SK-N-SH (cell line): ENCODE data around the gene CNBD2. TPM values are rescaled to one million over a fixed set of nuclear protein-coding genes. Genes with fewer than 3 reads are reported as not detected.
A peak's percentile ranks its signal among the peaks of the same experiment; 100 is the strongest.

Source experiments
- CTCF ChIA-PET: fragments of 300-600, 350-600 bp; formaldehyde crosslinking; extraction: SDS; loops from one replicate; lab custom pipeline; 2021; lab: Yijun Ruan, JAX
- POLR2A ChIA-PET: fragments of 350-600 bp; sonication (Branson Sonifier 250); formaldehyde crosslinking; extraction: SDS; loops from one replicate; lab custom pipeline; 2020; ENCODE audit warnings: antibody characterized with exemption, inconsistent platforms; lab: Yijun Ruan, JAX
- DNase-seq: peaks from one replicate; pipeline ENCODE4 v3.0.0; 2012
- H2AFZ ChIP-seq: fragments of 200-600 bp; sonication (generic); 2 replicates; pipeline ENCODE4 v1.8.1; 2016; ENCODE audit warnings: antibody characterized with exemption, mild to moderate bottlenecking, low read depth
- H3F3A ChIP-seq: fragments of 200-600 bp; sonication (generic); replicated peaks from 2 replicates; pipeline ENCODE3; 2016; ENCODE audit warnings: antibody characterized with exemption, mild to moderate bottlenecking; ENCODE audit not compliant: insufficient read depth
- H3K27ac ChIP-seq, 2 experiments: fragments of 200-500 bp in 1 of 2; fragments of 200-600 bp in 1 of 2; sonication (Bioruptor generic) in 1 of 2; sonication (generic), shearing (Covaris generic) in 1 of 2; 2 replicates each; pipeline versions ENCODE4 v1.5.1 to v1.6.1; 2014 to 2016; ENCODE audit warnings: low read depth in 2 of 2, inconsistent platforms in 1 of 2, low read length in 1 of 2, mild to moderate bottlenecking in 1 of 2, mixed read lengths in 1 of 2
- H3K27me3 ChIP-seq: fragments of 200-600 bp; sonication (generic), shearing (Covaris generic); 2 replicates; pipeline ENCODE4 v1.6.1; 2016; ENCODE audit warnings: mixed run types; ENCODE audit not compliant: insufficient read depth
- H3K36me3 ChIP-seq, 2 experiments: fragments of 200-500 bp in 1 of 2; fragments of 200-600 bp in 1 of 2; sonication (Bioruptor generic) in 1 of 2; sonication (generic) in 1 of 2; replicated peaks in 1 of 2; 2 replicates each; pipeline versions ENCODE3 to v1.5.1; 2014 to 2016; ENCODE audit warnings: low read length in 1 of 2, mild to moderate bottlenecking in 1 of 2; ENCODE audit not compliant: insufficient read depth in 2 of 2, control insufficient read depth in 1 of 2
- H3K4me1 ChIP-seq, 2 experiments: fragments of 200-500 bp in 1 of 2; fragments of 200-600 bp in 1 of 2; sonication (Bioruptor generic) in 1 of 2; sonication (generic), shearing (Covaris generic) in 1 of 2; 2 replicates each; pipeline versions ENCODE4 v1.5.1 to v1.6.1; 2014 to 2016; ENCODE audit warnings: low read depth in 1 of 2, low read length in 1 of 2, mixed run types in 1 of 2; ENCODE audit not compliant: insufficient read depth in 2 of 2, control insufficient read depth in 1 of 2
- H3K4me2 ChIP-seq: fragments of 200-600 bp; sonication (generic), shearing (Covaris generic); 2 replicates; pipeline ENCODE4 v1.6.1; 2017; ENCODE audit warnings: mixed run types
- H3K4me3 ChIP-seq, 2 experiments: fragments of 200-500 bp in 1 of 2; fragments of 200-600 bp in 1 of 2; sonication (Bioruptor generic) in 1 of 2; sonication (generic), shearing (Covaris generic) in 1 of 2; 2 replicates each; pipeline versions ENCODE4 v1.5.1 to v1.8.1; 2014 to 2016; ENCODE audit warnings: low read depth in 2 of 2, inconsistent platforms in 1 of 2, low read length in 1 of 2, mild to moderate bottlenecking in 1 of 2, mixed read lengths in 1 of 2, moderate library complexity in 1 of 2
- H3K79me2 ChIP-seq: fragments of 200-600 bp; sonication (generic); 2 replicates; pipeline ENCODE4 v1.8.1; 2017; ENCODE audit warnings: mild to moderate bottlenecking; ENCODE audit not compliant: insufficient read depth
- H3K9ac ChIP-seq: fragments of 200-600 bp; sonication (generic); 2 replicates; pipeline ENCODE4 v1.6.1; 2017; ENCODE audit warnings: mixed run types
- H3K9me2 ChIP-seq: fragments of 200-600 bp; sonication (generic); 2 replicates; pipeline ENCODE4 v1.6.1; 2017; ENCODE audit warnings: mixed run types
- H3K9me3 ChIP-seq: fragments of 200-600 bp; sonication (generic); 2 replicates; pipeline ENCODE4 v1.6.1; 2017; ENCODE audit warnings: mixed run types, mild to moderate bottlenecking, moderate library complexity
- H4K20me1 ChIP-seq: fragments of 200-600 bp; sonication (generic); 2 replicates; pipeline ENCODE4 v1.6.1; 2017; ENCODE audit warnings: mild to moderate bottlenecking, mixed run types; ENCODE audit not compliant: insufficient read depth
- CHD2 ChIP-seq: fragments of 150-350 bp; IDR thresholded peaks from 2 replicates; pipeline ENCODE4 v1.6.1; 2018; ENCODE audit warnings: low read length; ENCODE audit not compliant: partially characterized antibody
- CTCF ChIP-seq: fragments of 200-600 bp; sonication (generic); IDR thresholded peaks from 2 replicates; pipeline ENCODE4 v1.6.1; 2017; ENCODE audit warnings: antibody characterized with exemption, mild to moderate bottlenecking, moderate library complexity
- MEF2A ChIP-seq: IDR thresholded peaks from 2 replicates; pipeline ENCODE4 v1.4.0; 2012; ENCODE audit warnings: low read depth, borderline replicate concordance
- RAD21 ChIP-seq: IDR thresholded peaks from 2 replicates; pipeline ENCODE4 v1.6.1; 2012; ENCODE audit warnings: mild to moderate bottlenecking, low read length
- SMC3 ChIP-seq: IDR thresholded peaks from 2 replicates; pipeline ENCODE4 v1.6.1; 2012; ENCODE audit warnings: low read depth, low read length, improper control_type of control experiment
- TAF1 ChIP-seq: IDR thresholded peaks from 2 replicates; pipeline ENCODE4 v1.6.1; 2012; ENCODE audit warnings: low read depth, mild to moderate bottlenecking, low read length, moderate library complexity, borderline replicate concordance
- TEAD4 ChIP-seq: IDR thresholded peaks from 2 replicates; pipeline ENCODE4 v1.4.0; 2012; ENCODE audit warnings: mild to moderate bottlenecking, borderline replicate concordance; ENCODE audit not compliant: insufficient read depth
- WGBS: methylation state at CpG from one replicate; pipeline ENCODE4 v1.1.6; 2017; ENCODE audit warnings: low lambda C conversion rate; 5-methylcytosine and 5-hydroxymethylcytosine counted together
- polyA plus RNA-seq, 3 experiments: library from polyadenylated mRNA; depleted of rRNA; stranded (reverse); fragments of >200 nt; gene quantifications; 2 replicates each; pipeline ENCODE4 v1.2.3, GENCODE V29; 2012
- TF ChIP-seq, protein P1 (sequence below): IDR thresholded peaks from 2 replicates; pipeline ENCODE4 v1.4.0; 2012; ENCODE audit warnings: low read depth, borderline replicate concordance

The CNBD2 gene
- polyA plus RNA-seq, 1 of the 3 experiments (the other 2 are of a cell fraction) = 5.6 TPM

- TF ChIP-seq, protein P1, sequence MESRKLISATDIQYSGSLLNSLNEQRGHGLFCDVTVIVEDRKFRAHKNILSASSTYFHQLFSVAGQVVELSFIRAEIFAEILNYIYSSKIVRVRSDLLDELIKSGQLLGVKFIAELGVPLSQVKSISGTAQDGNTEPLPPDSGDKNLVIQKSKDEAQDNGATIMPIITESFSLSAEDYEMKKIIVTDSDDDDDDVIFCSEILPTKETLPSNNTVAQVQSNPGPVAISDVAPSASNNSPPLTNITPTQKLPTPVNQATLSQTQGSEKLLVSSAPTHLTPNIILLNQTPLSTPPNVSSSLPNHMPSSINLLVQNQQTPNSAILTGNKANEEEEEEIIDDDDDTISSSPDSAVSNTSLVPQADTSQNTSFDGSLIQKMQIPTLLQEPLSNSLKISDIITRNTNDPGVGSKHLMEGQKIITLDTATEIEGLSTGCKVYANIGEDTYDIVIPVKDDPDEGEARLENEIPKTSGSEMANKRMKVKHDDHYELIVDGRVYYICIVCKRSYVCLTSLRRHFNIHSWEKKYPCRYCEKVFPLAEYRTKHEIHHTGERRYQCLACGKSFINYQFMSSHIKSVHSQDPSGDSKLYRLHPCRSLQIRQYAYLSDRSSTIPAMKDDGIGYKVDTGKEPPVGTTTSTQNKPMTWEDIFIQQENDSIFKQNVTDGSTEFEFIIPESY = no peak
- TF ChIP-seq MEF2A = no peak
- TF ChIP-seq TEAD4 = no peak
- no peak for TF ChIP-seq TAF1
- TF ChIP-seq CTCF = no peak
- TF ChIP-seq CHD2 = no peak
Observed at GRCh38 chr20:35941620-35942019, 26.8 kb upstream of the CNBD2 start (continued).

GRCh38 chr20:35942243-35942642, 26.1 kb upstream of the CNBD2 start:
- no peak overlapping the region for H3K4me2 ChIP-seq
- H4K20me1 ChIP-seq = no peaks in the 10 kb centered on the region
- H3K4me1 ChIP-seq = peaks cover 2 to 5% of the 10 kb centered on the region in 2 experiments; a peak in 2 of 4 replicates
- CTCF ChIA-PET = interaction anchor here (1.8 to 5.8 kb wide), 2 partner anchors 12 to 196 kb away, joined by 4 to 29 read pairs; partner anchors contain the start of gene SCAND1
- H3K27me3 ChIP-seq = no peaks in the 10 kb centered on the region
- H3K9ac ChIP-seq = no peak overlapping the region
- no peak overlapping the region for H3K4me3 ChIP-seq
- H3K9me3 ChIP-seq = no peaks in the 10 kb centered on the region
- H3K79me2 ChIP-seq = peaks cover 3% of the 10 kb centered on the region; the same call in 1 of the 2 replicates
- H3K36me3 ChIP-seq = peaks cover 21 to 34% of the 10 kb centered on the region in 2 experiments
- no peak for TF ChIP-seq TEAD4
- TF ChIP-seq, all 33 proteins: peak for 0
- Histone ChIP-seq H3F3A (peaks cover under 1% of the 10 kb centered on the region), H2AFZ (no peak overlapping the region), H3K9me2 (no peaks in the 10 kb centered on the region), H3K27ac (no peak overlapping the region)
- POLR2A ChIA-PET = interaction anchor here (1.4 to 1.5 kb wide), 2 partner anchors 12 to 200 kb away, joined by 4 read pairs; partner anchors contain the start of genes RBM39 and SCAND1
- DNase-seq = no peak
- 89% methylated on average over 2 of the region's 2 CpGs for WGBS

DNA sequence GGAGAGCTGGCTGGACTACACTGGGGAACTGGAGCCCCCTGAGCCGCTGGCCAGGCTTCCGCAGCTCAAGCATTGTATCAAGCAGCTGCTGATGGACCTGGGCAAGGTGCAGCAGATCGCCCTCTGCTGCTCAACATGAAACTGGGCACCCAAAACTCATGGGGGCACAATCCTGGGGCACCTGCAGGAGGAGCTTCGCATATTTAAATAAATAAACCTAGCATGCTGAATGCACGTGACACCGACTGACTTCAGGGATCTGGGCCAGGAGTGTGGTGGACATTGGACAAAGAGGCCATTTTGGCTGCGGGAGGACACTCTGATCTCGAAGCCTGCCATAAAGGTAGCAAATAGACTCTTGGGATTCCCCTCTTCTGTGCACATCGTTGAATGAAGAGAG, 20.9 kb upstream of the CNBD2 start:
- H3K9me3 ChIP-seq = no peaks in the 10 kb centered on the region
- peaks cover 6 to 7% of the 10 kb centered on the region in 2 experiments; a peak in 1 of 4 replicates for H3K4me1 ChIP-seq
- H2AFZ ChIP-seq = no peak overlapping the region
- WGBS = 82% methylated on average over 6 of the region's 9 CpGs
- DNase-seq = peak; percentile 58
- H3F3A ChIP-seq = peaks cover 21% of the 10 kb centered on the region
- no peak overlapping the region for H3K4me2 ChIP-seq
- H3K27me3 ChIP-seq = no peaks in the 10 kb centered on the region
- no peak overlapping the region for H3K4me3 ChIP-seq
- H3K9me2 ChIP-seq = no peaks in the 10 kb centered on the region
- no peaks in the 10 kb centered on the region for H4K20me1 ChIP-seq
- TF ChIP-seq SMC3 = no peak; the same call in 1 of the 2 replicates
- TF ChIP-seq CTCF = peak; percentile 59
- peak; percentile 41 for TF ChIP-seq RAD21
- CTCF ChIA-PET = interaction anchor here (0.6 to 2.4 kb wide), 14 partner anchors 12 to 327 kb away, joined by 3 to 8 read pairs (median 4); no protein-coding TSS in a partner anchor
- peaks cover 15 to 43% of the 10 kb centered on the region in 2 experiments for H3K36me3 ChIP-seq
- peaks cover 25% of the 10 kb centered on the region for H3K79me2 ChIP-seq
- no peak overlapping the region for H3K27ac ChIP-seq
- POLR2A ChIA-PET = no interaction called here
- H3K9ac ChIP-seq = no peak overlapping the region
